ENCODE measurements around the gene ENAH.

The ENAH gene

GRCh38 chr1:225451840-225452515 lies 200.9 kb downstream of the ENAH start:
- in situ Hi-C loops (cut with HindIII; ENCODE audit: low sequenced_read_pairs), result loop anchor here (25.0 kb wide), 1 partner anchor 535 kb away; the partner anchor contains the start of gene SDE2
- DNase-seq (ENCODE audit: low read depth), result no peak
- H3K4me3 ChIP-seq (ENCODE audit: low read depth, low read length), result no peak overlapping the region
- no peak for TF ChIP-seq CTCF (IDR thresholded peaks at IDR 0.05; ENCODE audit: low read depth, low read length, missing control alignments)

GRCh38 chr1:225451340-225451739 lies 201.6 kb downstream of the ENAH start:
- no peak for TF ChIP-seq CTCF (IDR thresholded peaks at IDR 0.05; ENCODE audit: low read depth, low read length, missing control alignments)
- H3K4me3 ChIP-seq (ENCODE audit: low read depth, low read length), result no peak overlapping the region
- in situ Hi-C loops (cut with HindIII; ENCODE audit: low sequenced_read_pairs), result loop anchor here (25.0 kb wide), 1 partner anchor 536 kb away; the partner anchor contains the start of gene SDE2
- no peak for DNase-seq (ENCODE audit: low read depth)

GRCh38 chr1:225450491-225451191 lies 202.3 kb downstream of the ENAH start:
- DNase-seq (ENCODE audit: low read depth), result no peak
- no peak for TF ChIP-seq CTCF (IDR thresholded peaks at IDR 0.05; ENCODE audit: low read depth, low read length, missing control alignments)
- in situ Hi-C loops (cut with HindIII; ENCODE audit: low sequenced_read_pairs), result loop anchor here (25.0 kb wide), 1 partner anchor 537 kb away; the partner anchor contains the start of gene SDE2
- no peak overlapping the region for H3K4me3 ChIP-seq (ENCODE audit: low read depth, low read length)

- in situ Hi-C loops (cut with HindIII; ENCODE audit: low sequenced_read_pairs), result loop anchor here (25.0 kb wide), 1 partner anchor 538 kb away; the partner anchor contains the start of gene SDE2
- TF ChIP-seq CTCF (IDR thresholded peaks at IDR 0.05; ENCODE audit: low read depth, low read length, missing control alignments), result no peak
- DNase-seq (ENCODE audit: low read depth), result no peak
- H3K4me3 ChIP-seq (ENCODE audit: low read depth, low read length), result no peak overlapping the region
Measured at GRCh38 chr1:225449774-225450173, 203.1 kb downstream of the ENAH start.

- no peak overlapping the region for H3K4me3 ChIP-seq (ENCODE audit: low read depth, low read length)
- TF ChIP-seq CTCF (IDR thresholded peaks at IDR 0.05; ENCODE audit: low read depth, low read length, missing control alignments), result no peak
- DNase-seq (ENCODE audit: low read depth), result no peak
- in situ Hi-C loops (cut with HindIII; ENCODE audit: low sequenced_read_pairs), result no loop called here
Measured at GRCh38 chr1:225449261-225449660, 203.7 kb downstream of the ENAH start.

GRCh38 chr1:225448146-225448805 lies 204.6 kb downstream of the ENAH start:
- in situ Hi-C loops (cut with HindIII; ENCODE audit: low sequenced_read_pairs), result no loop called here
- no peak overlapping the region for H3K4me3 ChIP-seq (ENCODE audit: low read depth, low read length)
- no peak for TF ChIP-seq CTCF (IDR thresholded peaks at IDR 0.05; ENCODE audit: low read depth, low read length, missing control alignments)
- no peak for DNase-seq (ENCODE audit: low read depth)

All from astrocyte of the cerebellum (primary cell).